Activated CD4-positive, alpha-beta T cell treated with anti-CD3 and anti-CD28 coated beads, Interleukin-2, amount 10 ng/mL, durations not matched to agents 7 days and 5 days (primary cell): ENCODE results near the gene STUB1. TPM values are rescaled to one million over a fixed set of nuclear protein-coding genes. Genes with fewer than 3 reads are reported as not detected.

ENCODE experiments used
- CTCF ChIA-PET: fragments of 350-600 bp; sonication (Branson Sonifier 250); formaldehyde crosslinking; loops from one replicate; lab custom pipeline; 2021; ENCODE audit warnings: antibody characterized with exemption; lab: Charles Lee
- POLR2A ChIA-PET: fragments of 350-600 bp; sonication (Branson Sonifier 250); formaldehyde crosslinking; loops from one replicate; lab custom pipeline; 2021; ENCODE audit warnings: antibody characterized with exemption; lab: Charles Lee
- DNase-seq: peaks from one replicate; pipeline ENCODE4 v3.0.0-alpha.2; 2020
- H3K27ac Mint-ChIP-seq: one replicate; pipeline ENCODE4 v1.8.0; 2021; ENCODE audit warnings: mild to moderate bottlenecking, moderate library complexity, mixed read lengths
- H3K27me3 Mint-ChIP-seq: one replicate; pipeline ENCODE4 v1.8.0; 2021; ENCODE audit warnings: mixed read lengths
- H3K36me3 Mint-ChIP-seq: one replicate; pipeline ENCODE4 v1.8.0; 2021; ENCODE audit warnings: low read depth, mixed read lengths
- H3K4me1 Mint-ChIP-seq: one replicate; pipeline ENCODE4 v1.8.0; 2021; ENCODE audit warnings: mixed read lengths
- H3K4me3 Mint-ChIP-seq: one replicate; pipeline ENCODE4 v1.8.0; 2021; ENCODE audit warnings: mild to moderate bottlenecking, moderate library complexity, mixed read lengths
- H3K9me3 Mint-ChIP-seq: one replicate; pipeline ENCODE4 v1.8.0; 2021; ENCODE audit warnings: mixed read lengths
- total RNA-seq, 2 experiments: library from RNA; stranded (reverse); gene quantifications; one replicate each; pipeline ENCODE4 v1.2.3, GENCODE V29; 2021

The STUB1 gene
- total RNA-seq, 2 experiments from 2014 or later: 68.7 to 69.7 TPM

GRCh38 chr16:717450-718245 lies 37.4 kb downstream of the STUB1 start:
- POLR2A ChIA-PET: no interaction called here
- H3K4me1 Mint-ChIP-seq: peaks cover 19% of the 10 kb centered on the region
- CTCF ChIA-PET: interaction anchor here (1.6 kb wide), 1 partner anchor 68 kb away, joined by 7 read pairs; no protein-coding TSS in a partner anchor
- no peak overlapping the region for H3K4me3 Mint-ChIP-seq
- no peak overlapping the region for H3K27ac Mint-ChIP-seq
- H3K9me3 Mint-ChIP-seq: no peaks in the 10 kb centered on the region
- no peaks in the 10 kb centered on the region for H3K36me3 Mint-ChIP-seq
- no peak for DNase-seq
- H3K27me3 Mint-ChIP-seq: peaks cover 19% of the 10 kb centered on the region

GRCh38 chr16:718389-718788 lies 38.2 kb downstream of the STUB1 start:
- Mint-ChIP-seq H3K36me3 (no peaks in the 10 kb centered on the region), H3K4me1 (peaks cover 17% of the 10 kb centered on the region), H3K9me3 (no peaks in the 10 kb centered on the region), H3K4me3 (no peak overlapping the region), H3K27ac (no peak overlapping the region), H3K27me3 (peaks cover 16% of the 10 kb centered on the region)
- DNase-seq: no peak
- ChIA-PET CTCF (no interaction called here), POLR2A (no interaction called here)

DNA sequence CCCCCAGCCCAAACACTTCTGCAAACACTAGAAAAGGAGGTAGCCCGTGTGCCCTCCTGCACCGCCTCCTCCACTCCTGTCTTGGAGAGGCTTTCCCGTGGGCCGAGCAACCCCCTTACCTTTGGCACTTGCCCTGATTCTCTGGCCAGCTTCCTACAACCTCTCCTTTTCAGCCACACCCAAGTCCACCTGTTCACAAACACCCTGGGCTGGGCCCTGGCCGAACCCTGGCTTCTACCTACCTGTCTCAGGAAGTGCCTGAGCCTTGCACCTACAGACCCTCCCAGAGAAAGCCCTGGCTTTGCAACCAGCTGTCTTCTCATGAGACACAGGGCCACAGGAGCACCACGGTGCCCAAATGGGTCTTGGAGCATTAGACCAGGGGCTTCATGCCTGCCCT lies 38.7 kb downstream of the STUB1 start:
- H3K9me3 Mint-ChIP-seq: no peaks in the 10 kb centered on the region
- no peak for DNase-seq
- H3K4me1 Mint-ChIP-seq: peaks cover 16% of the 10 kb centered on the region
- CTCF ChIA-PET: interaction anchor here (1.9 kb wide), 1 partner anchor 17 kb away, joined by 9 read pairs; no protein-coding TSS in a partner anchor
- peaks cover 12% of the 10 kb centered on the region for H3K27me3 Mint-ChIP-seq
- H3K4me3 Mint-ChIP-seq: no peak overlapping the region
- POLR2A ChIA-PET: no interaction called here
- no peak overlapping the region for H3K27ac Mint-ChIP-seq
- no peaks in the 10 kb centered on the region for H3K36me3 Mint-ChIP-seq

DNA sequence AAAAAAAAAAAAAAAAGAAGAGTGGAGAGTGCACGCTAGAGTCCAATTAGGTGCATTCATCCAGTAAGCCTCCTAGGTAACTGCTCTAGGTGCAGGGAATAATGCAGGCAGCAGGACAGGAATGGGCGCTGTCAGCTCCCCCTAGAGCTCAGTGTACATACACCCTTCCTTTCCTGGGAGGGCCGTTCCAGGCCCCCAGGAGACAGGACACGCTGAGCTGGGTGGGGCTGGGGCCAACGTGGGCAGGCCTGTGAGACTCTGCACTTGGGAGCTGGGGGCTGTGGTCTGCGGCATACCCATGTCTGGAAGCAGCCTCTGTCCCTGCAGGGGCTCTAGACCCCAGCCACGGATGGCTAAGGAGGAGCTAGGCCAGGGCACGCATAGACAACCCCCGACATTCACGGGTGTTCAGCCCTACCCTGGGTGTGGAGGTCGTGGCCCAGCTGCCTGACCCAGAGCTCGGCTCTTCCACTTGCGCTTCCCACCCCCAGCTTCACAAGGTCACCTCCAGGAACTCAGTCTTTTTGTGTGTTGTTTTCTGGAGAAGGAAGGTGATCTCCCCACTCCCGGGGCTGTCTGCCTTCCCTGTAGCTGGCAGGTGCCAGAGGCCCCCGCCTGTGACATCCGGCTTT lies 39.7 kb downstream of the STUB1 start:
- POLR2A ChIA-PET: interaction anchor here (1.0 kb wide), 1 partner anchor 84 kb away, joined by 3 read pairs; the partner anchor contains the start of gene METTL26
- Mint-ChIP-seq H3K36me3 (no peaks in the 10 kb centered on the region), H3K27ac (peak overlapping the region; percentile 76), H3K27me3 (peaks cover 10% of the 10 kb centered on the region), H3K4me3 (peak overlapping the region; percentile 68), H3K9me3 (no peaks in the 10 kb centered on the region), H3K4me1 (peaks cover 14% of the 10 kb centered on the region)
- no peak for DNase-seq
- CTCF ChIA-PET: interaction anchor here (0.6 to 2.2 kb wide), 5 partner anchors 8 to 897 kb away, joined by 3 to 9 read pairs (median 5); partner anchors contain the start of gene CIAO3

DNA sequence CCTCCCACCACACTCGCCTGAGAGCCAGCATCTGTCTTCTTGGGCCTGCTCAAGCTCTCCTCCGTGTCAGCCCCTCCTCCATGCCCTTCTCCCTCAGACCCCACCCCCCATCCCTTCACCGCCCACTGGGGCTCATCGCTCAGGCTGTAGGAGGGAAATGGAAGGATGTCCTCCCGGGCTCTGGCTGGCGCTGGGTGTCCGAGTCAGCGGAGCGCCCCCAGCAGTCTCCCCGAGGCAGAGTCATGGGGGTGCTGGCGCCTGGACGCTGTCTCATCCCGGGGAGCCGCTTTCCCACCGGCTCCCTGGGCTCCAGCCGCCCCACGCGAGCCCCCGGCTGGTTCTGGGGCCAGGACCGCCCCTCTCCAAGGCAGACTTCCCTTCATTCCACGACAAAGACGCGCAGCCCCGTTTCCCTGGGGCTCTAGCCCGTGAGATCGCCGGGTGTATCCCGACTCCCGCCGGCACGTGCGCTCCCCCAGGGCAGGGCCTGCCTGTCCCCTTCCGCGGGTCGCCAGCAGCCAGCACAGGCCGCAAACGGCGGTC lies 40.3 kb downstream of the STUB1 start:
- CTCF ChIA-PET: interaction anchor here (0.6 to 2.2 kb wide), 7 partner anchors 8 to 896 kb away, joined by 3 to 9 read pairs (median 5); partner anchors contain the start of genes CHTF18, CIAO3 and RPUSD1
- DNase-seq: peak; percentile 39
- Mint-ChIP-seq H3K27me3 (peaks cover 10% of the 10 kb centered on the region), H3K27ac (peak overlapping the region; percentile 76), H3K4me1 (peaks cover 14% of the 10 kb centered on the region), H3K4me3 (peak overlapping the region; percentile 68), H3K9me3 (no peaks in the 10 kb centered on the region), H3K36me3 (no peaks in the 10 kb centered on the region)
- POLR2A ChIA-PET: interaction anchor here (1.0 kb wide), 1 partner anchor 84 kb away, joined by 3 read pairs; the partner anchor contains the start of gene METTL26

DNA sequence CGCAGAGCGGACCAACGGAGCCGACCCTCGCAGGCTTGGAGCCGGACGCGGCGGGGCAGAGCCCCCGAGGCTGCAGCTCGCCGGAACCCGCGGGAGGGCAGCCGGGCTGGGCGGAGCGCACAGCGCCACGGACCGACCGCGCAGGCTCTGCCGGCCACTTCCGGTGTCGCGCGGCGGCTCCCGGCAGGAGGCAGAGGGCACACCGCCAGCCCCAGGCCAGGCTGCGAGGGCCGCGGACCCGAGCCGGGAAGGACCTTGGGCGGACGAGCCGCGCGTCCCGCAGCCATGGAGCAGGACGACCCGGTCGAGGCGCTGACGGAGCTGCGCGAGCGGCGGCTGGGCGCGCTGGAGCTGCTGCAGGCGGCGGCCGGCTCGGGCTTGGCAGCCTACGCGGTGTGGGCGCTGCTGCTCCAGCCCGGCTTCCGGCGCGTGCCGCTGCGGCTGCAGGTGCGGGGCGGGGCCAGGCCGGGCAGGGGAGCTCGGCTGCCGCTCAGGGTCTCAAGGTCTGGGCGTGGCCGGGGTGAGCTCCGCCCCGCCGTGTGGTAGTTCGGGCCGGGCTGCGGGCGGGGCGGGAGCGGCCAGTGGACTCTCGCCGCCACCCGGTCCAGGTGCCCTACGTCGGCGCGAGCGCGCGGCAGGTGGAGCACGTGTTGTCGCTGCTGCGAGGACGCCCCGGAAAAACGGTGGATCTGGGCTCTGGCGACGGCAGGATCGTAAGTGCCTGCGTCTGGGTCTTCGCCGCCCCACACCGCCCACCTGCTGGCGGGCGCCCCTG lies 41.0 kb downstream of the STUB1 start, which contains the start of gene ANTKMT:
ANTKMT (plus strand) TSS at position 157 of the 775 bp plus-strand sequence; CDS start at position 286, 129 bp downstream.
- ChIA-PET POLR2A (interaction anchor here (0.8 to 1.1 kb wide), 3 partner anchors 26 to 85 kb away, joined by 3 to 4 read pairs (median 3); partner anchors contain the start of gene METTL26), CTCF (interaction anchor here (0.6 to 2.2 kb wide), 7 partner anchors 9 to 895 kb away, joined by 3 to 9 read pairs (median 4); partner anchors contain the start of genes CHTF18, CIAO3 and RPUSD1)
- peak within 1 kb of the TSS; percentile 76 for H3K27ac Mint-ChIP-seq
- H3K4me3 Mint-ChIP-seq: peak within 1 kb of the TSS; percentile 68
- peak; percentile 68 for DNase-seq
- no peaks in the 10 kb centered on the region for H3K9me3 Mint-ChIP-seq
- no peaks in the 10 kb centered on the region for H3K36me3 Mint-ChIP-seq
- peaks cover 14% of the 10 kb centered on the region for H3K4me1 Mint-ChIP-seq
- peaks cover 6% of the 10 kb centered on the region for H3K27me3 Mint-ChIP-seq

DNA sequence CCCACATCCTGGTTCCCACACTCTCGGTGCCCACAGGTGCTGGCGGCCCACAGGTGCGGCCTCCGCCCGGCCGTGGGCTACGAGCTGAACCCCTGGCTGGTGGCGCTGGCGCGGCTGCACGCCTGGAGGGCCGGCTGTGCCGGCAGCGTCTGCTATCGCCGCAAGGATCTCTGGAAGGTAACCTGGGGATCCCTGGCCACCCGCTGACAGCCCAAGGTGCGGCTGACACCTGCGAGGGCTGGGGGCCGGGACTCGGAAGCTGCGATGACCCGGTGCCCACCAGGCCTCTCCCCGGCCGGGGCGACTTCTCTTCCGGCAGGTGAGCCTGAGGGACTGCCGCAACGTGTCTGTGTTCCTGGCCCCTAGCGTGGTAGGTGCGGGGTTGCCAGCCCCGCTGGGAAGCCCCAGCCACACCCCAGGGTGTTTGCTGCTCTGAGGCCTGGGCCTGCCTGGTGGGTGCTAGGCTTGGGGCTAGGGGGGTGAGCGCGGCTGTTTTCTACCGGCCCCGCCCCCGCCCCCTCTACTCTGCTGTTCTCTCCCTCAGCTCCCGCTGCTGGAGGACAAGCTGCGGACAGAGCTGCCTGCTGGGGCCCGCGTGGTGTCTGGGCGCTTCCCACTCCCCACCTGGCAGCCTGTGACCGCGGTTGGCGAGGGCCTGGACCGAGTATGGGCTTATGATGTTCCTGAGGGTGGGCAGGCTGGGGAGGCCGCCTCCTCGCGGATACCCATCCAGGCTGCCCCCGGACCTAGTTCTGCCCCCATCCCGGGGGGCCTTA lies 41.7 kb downstream of the STUB1 start:
- Mint-ChIP-seq H3K4me3 (peak overlapping the region; percentile 32), H3K36me3 (no peaks in the 10 kb centered on the region), H3K9me3 (no peaks in the 10 kb centered on the region), H3K27ac (no peak overlapping the region), H3K27me3 (peaks cover 2% of the 10 kb centered on the region), H3K4me1 (peaks cover 12% of the 10 kb centered on the region)
- ChIA-PET POLR2A (interaction anchor here (0.5 to 1.1 kb wide), 3 partner anchors 27 to 1328 kb away, joined by 3 to 6 read pairs (median 4); no protein-coding TSS in a partner anchor), CTCF (interaction anchor here (0.7 to 2.2 kb wide), 8 partner anchors 8 to 66 kb away, joined by 3 to 9 read pairs (median 4); partner anchors contain the start of genes CHTF18, CIAO3 and RPUSD1)
- DNase-seq: no peak

GRCh38 chr16:722835-723633 lies 42.8 kb downstream of the STUB1 start:
- Mint-ChIP-seq H3K36me3 (no peaks in the 10 kb centered on the region), H3K27ac (peak overlapping the region; percentile 19), H3K4me3 (no peak overlapping the region), H3K4me1 (peaks cover 12% of the 10 kb centered on the region), H3K9me3 (no peaks in the 10 kb centered on the region), H3K27me3 (peaks cover 2% of the 10 kb centered on the region)
- DNase-seq: no peak
- CTCF ChIA-PET: interaction anchor here (0.7 to 2.1 kb wide), 3 partner anchors 9 to 28 kb away, joined by 3 to 8 read pairs (median 4); partner anchors contain the start of gene CIAO3
- POLR2A ChIA-PET: no interaction called here

DNA sequence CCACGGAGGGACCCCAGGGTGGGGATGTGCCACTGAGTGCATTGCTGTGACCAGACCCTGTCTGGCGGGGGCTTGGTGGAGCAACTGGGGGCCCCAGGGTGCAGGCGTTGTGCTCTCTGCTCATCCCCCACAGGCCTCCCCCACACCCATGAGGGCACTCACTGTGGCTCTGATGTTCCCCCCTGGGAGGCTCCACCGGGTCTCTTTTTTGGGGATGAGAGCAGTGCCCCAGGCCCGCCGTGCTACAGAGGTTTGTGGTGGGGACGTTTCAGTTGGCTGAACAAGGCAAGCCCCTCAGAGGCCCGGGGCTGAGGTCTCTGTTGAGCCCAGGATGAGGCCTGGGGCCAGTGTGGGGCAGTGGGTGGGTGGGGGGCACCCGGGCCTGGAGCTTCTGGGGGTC lies 43.5 kb downstream of the STUB1 start:
- Mint-ChIP-seq H3K9me3 (no peaks in the 10 kb centered on the region), H3K36me3 (no peaks in the 10 kb centered on the region), H3K27ac (no peak overlapping the region), H3K4me1 (peaks cover 12% of the 10 kb centered on the region), H3K4me3 (no peak overlapping the region), H3K27me3 (peaks cover 1% of the 10 kb centered on the region)
- DNase-seq: no peak
- CTCF ChIA-PET: interaction anchor here (0.5 to 2.1 kb wide), 5 partner anchors 12 to 27 kb away, joined by 3 to 8 read pairs (median 4); partner anchors contain the start of gene CIAO3
- POLR2A ChIA-PET: no interaction called here

- H3K27me3 Mint-ChIP-seq: no peaks in the 10 kb centered on the region
- ChIA-PET CTCF (interaction anchor here (0.5 to 2.3 kb wide), 7 partner anchors 12 to 268 kb away, joined by 3 to 14 read pairs (median 4); partner anchors contain the start of gene CIAO3), POLR2A (no interaction called here)
- no peak overlapping the region for H3K27ac Mint-ChIP-seq
- H3K36me3 Mint-ChIP-seq: no peaks in the 10 kb centered on the region
- peaks cover 12% of the 10 kb centered on the region for H3K4me1 Mint-ChIP-seq
- no peak for DNase-seq
- H3K4me3 Mint-ChIP-seq: no peak overlapping the region
- no peaks in the 10 kb centered on the region for H3K9me3 Mint-ChIP-seq
Observed at GRCh38 chr16:724188-725040, 44.2 kb downstream of the STUB1 start.
